Measurements from ENCODE around the gene RRM1.

- TF ChIP-seq EZH2 (IDR thresholded peaks at IDR 0.05) (no peak), POLR2AphosphoS5 (IDR thresholded peaks at IDR 0.05; ENCODE audit: borderline replicate concordance, low read depth, low read length) (no peak), FOXP2 (optimal IDR thresholded peaks at IDR 0.05; ENCODE audit: control extremely low read depth, extremely low read length, insufficient read depth) (no peak)
These were observed 49.5 kb upstream of the RRM1 start for GRCh38 chr11:4044976-4045646.

Data from SK-N-MC (cell line).